ENCODE data around the gene TLE3.

Gene TLE3

GRCh38 chr15:70082281-70082900 lies 15.3 kb downstream of the TLE3 start:
- no peak for DNase-seq

GRCh38 chr15:70081612-70082011 lies 16.1 kb downstream of the TLE3 start:
- no peak for DNase-seq

GRCh38 chr15:70080347-70080746 lies 17.4 kb downstream of the TLE3 start:
- DNase-seq = no peak

- no peak for DNase-seq
Observed at GRCh38 chr15:70079888-70080287, 17.8 kb downstream of the TLE3 start.

- no peak for DNase-seq
Observed at GRCh38 chr15:70078578-70079417, 18.9 kb downstream of the TLE3 start.

GRCh38 chr15:70077188-70078147 lies 20.2 kb downstream of the TLE3 start:
- DNase-seq = no peak

- no peak for DNase-seq
Observed at GRCh38 chr15:70074380-70074779, 23.3 kb downstream of the TLE3 start.

- DNase-seq = no peak
Observed at GRCh38 chr15:70072479-70072878, 25.2 kb downstream of the TLE3 start.

- no peak for DNase-seq
Observed at GRCh38 chr15:70071799-70072198, 25.9 kb downstream of the TLE3 start.

GRCh38 chr15:70069716-70070115 lies 28.0 kb downstream of the TLE3 start:
- no peak for DNase-seq

- DNase-seq = no peak
Observed at GRCh38 chr15:70068783-70069565, 28.7 kb downstream of the TLE3 start.

- no peak for DNase-seq
Observed at GRCh38 chr15:70067681-70068080, 30.0 kb downstream of the TLE3 start.

- DNase-seq = no peak
Observed at GRCh38 chr15:70067011-70067410, 30.7 kb downstream of the TLE3 start.

- DNase-seq = no peak
Observed at GRCh38 chr15:70066447-70066846, 31.3 kb downstream of the TLE3 start.

- no peak for DNase-seq
Observed at GRCh38 chr15:70066004-70066403, 31.7 kb downstream of the TLE3 start.

- DNase-seq = no peak
Observed at GRCh38 chr15:70065006-70065722, 32.6 kb downstream of the TLE3 start.

GRCh38 chr15:70064441-70064840 lies 33.3 kb downstream of the TLE3 start:
- no peak for DNase-seq

- no peak for DNase-seq
Observed at GRCh38 chr15:70063980-70064379, 33.7 kb downstream of the TLE3 start.

GRCh38 chr15:70063261-70063925 lies 34.3 kb downstream of the TLE3 start:
- DNase-seq = no peak

- peak; percentile 99 for DNase-seq
Observed at GRCh38 chr15:70062321-70062956, 35.3 kb downstream of the TLE3 start.

Measured in NCI-H2171 treated with DMSO at 0.1 percent for 48 hours (cell line).